Peyer's patch (tissue), 4 donors: ENCODE measurements around the gene ANKRD49.

Experiments
- CTCF ChIP-seq, 6 experiments: fragments of 450-650 bp in 4 of 6; fragments of 200-600 bp in 2 of 6; sonication (generic) in 1 of 6; IDR thresholded peaks; one replicate each; pipeline ENCODE4 v1.5.1; 2017 to 2019; ENCODE audit warnings: antibody characterized with exemption in 6 of 6, mild to moderate bottlenecking in 3 of 6, moderate library complexity in 1 of 6
- POLR2A ChIP-seq, 2 donors: fragments of 450-650 bp; IDR thresholded peaks; one replicate each; pipeline ENCODE4 v1.5.1; 2017; ENCODE audit warnings: antibody characterized with exemption in 2 of 2, mild to moderate bottlenecking in 2 of 2, moderate library complexity in 2 of 2

GRCh38 chr11:94500181-94500580 lies 6.4 kb downstream of the ANKRD49 start:
- TF ChIP-seq CTCF (IDR thresholded peaks at IDR 0.05) (no peak), POLR2A (IDR thresholded peaks at IDR 0.05) (no peak)
